ENCODE data around the gene GRIN2C. TPM values are rescaled to one million over a fixed set of nuclear protein-coding genes. Genes with fewer than 3 reads are reported as not detected.

Gene GRIN2C
- total RNA-seq, 1 donor, result under 0.01 TPM

DNA sequence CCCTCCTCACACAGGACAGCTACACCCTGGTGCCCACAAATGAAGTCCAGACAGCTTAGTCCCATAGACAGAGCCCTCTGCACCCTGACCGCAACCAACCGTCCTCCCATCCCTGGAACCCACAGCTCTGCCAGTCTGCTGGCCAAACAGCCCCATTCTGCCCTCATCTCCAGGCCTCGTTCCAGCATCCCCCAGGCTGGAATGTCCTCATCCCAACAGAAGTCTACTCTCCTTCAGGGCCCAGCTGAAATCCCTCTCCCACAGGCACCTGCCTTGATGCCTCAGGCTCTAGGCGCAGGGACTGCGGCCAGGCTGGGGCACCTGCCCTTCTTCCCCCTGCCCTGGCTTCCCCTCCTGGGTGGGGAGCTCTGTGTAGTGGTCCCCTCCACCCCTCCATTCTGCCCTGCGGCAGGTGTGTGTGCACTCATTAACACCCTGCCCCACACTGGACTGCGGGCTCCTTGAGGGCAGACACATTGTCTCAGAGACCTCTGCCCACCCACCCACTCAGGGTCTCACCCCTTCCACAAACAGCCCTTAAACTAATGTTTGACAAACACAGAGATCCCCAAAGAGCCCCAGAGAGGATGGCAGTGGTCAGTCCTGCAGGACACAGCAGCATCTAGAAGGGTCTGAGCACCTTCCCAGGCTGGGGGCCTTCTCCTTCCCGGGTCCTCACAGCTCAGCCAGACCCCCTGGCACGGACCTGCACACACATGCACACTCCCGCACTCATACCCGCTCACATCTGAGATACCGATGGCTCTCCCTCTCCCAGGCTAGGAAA, 820 bp downstream of the GRIN2C start:
- no peak overlapping the region for H3K4me3 ChIP-seq (ENCODE audit: low read depth, low read length)
- TF ChIP-seq, protein P1, sequence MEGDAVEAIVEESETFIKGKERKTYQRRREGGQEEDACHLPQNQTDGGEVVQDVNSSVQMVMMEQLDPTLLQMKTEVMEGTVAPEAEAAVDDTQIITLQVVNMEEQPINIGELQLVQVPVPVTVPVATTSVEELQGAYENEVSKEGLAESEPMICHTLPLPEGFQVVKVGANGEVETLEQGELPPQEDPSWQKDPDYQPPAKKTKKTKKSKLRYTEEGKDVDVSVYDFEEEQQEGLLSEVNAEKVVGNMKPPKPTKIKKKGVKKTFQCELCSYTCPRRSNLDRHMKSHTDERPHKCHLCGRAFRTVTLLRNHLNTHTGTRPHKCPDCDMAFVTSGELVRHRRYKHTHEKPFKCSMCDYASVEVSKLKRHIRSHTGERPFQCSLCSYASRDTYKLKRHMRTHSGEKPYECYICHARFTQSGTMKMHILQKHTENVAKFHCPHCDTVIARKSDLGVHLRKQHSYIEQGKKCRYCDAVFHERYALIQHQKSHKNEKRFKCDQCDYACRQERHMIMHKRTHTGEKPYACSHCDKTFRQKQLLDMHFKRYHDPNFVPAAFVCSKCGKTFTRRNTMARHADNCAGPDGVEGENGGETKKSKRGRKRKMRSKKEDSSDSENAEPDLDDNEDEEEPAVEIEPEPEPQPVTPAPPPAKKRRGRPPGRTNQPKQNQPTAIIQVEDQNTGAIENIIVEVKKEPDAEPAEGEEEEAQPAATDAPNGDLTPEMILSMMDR (IDR thresholded peaks at IDR 0.05; ENCODE audit: insufficient read depth, low read depth, low read length), result no peak
- DNase-seq (ENCODE audit: low read depth), result no peak

DNA sequence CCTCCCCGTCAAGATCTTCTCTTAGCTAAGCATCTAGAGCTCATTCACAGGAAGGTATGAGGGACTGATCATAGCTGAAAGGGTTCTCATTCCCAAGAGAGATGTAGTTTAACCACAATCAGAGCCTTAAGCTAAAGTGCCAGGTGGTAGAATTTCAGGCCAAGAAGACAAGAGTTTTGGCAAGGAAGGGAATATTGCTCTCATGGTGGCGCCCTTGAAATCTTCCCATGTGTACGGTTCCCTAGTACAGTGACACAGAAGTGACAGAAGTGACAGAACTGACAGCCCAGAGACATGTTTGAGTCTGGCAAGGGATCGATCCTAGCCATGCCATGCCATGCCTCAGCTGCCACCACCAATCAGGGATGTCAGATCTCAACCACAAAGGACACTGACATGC, 2.5 kb downstream of the GRIN2C start:
- TF ChIP-seq, protein P1 (IDR thresholded peaks at IDR 0.05; ENCODE audit: insufficient read depth, low read depth, low read length), result no peak
- no peak for DNase-seq (ENCODE audit: low read depth)
- H3K4me3 ChIP-seq (ENCODE audit: low read depth, low read length), result no peak overlapping the region

DNA sequence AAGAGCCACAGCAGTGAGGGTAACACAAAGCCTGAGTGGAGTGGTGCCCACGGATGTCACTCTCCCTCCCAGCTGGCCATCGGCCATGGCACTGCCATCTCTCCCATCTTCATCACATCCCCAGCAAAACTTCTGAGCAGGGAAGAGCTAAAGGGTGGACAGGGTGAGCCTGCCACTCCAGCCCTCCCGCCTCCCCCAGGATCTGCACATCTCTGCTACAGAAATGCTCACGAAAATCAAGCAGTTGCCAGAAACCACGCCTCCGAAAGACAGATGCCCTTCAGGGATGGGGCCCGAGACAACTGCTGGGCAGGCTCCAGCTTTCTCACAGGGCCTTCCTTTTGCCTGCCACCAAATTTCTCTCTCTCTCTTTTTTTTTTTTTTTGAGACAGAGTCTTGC, 3.6 kb downstream of the GRIN2C start:
- no peak for DNase-seq (ENCODE audit: low read depth)
- H3K4me3 ChIP-seq (ENCODE audit: low read depth, low read length), result no peak overlapping the region
- TF ChIP-seq, protein P1 (IDR thresholded peaks at IDR 0.05; ENCODE audit: insufficient read depth, low read depth, low read length), result no peak

DNA sequence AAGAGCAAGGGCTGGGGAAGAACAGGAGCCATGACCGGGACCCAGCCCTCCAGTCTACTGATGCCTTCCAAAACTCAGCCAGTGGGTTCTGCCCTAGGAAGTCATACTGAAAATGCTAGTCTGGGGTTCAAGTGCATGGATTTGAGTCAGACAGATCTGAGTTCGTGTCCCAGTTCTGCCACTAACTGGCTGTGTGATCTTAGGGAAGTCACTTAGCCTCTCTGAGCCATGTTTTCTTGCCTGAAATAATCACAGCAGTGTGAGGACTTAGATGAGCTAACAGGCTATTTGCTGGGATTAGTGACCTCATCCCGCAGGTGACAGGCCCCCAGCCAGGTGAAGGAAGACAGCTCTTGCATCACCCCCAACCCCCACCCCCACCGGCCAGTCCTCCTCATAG, 4.4 kb downstream of the GRIN2C start:
- no peak overlapping the region for H3K4me3 ChIP-seq (ENCODE audit: low read depth, low read length)
- TF ChIP-seq, protein P1 (IDR thresholded peaks at IDR 0.05; ENCODE audit: insufficient read depth, low read depth, low read length), result no peak
- DNase-seq (ENCODE audit: low read depth), result no peak

DNA sequence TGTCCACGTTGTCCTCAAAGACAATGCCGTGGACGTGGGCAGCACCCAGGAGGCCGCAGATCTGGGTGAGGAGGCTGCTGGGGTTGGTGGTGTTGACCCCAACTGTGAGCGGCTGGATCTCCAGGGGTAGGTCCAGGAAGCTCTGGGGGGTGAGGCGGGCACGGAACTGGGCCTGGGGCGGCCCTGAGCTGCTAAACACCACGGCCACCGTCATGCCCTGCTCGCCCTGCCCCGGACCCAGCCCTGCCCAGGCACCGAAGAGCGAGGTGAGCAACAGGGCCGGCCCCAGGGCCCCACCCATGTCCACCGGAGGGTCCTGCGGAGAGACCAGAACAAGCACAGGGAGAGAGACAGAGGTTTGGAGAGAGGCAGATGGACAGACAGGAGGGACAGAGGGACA, 4.9 kb downstream of the GRIN2C start:
- H3K4me3 ChIP-seq (ENCODE audit: low read depth, low read length), result no peak overlapping the region
- DNase-seq (ENCODE audit: low read depth), result no peak
- TF ChIP-seq, protein P1 (IDR thresholded peaks at IDR 0.05; ENCODE audit: insufficient read depth, low read depth, low read length), result no peak

DNA sequence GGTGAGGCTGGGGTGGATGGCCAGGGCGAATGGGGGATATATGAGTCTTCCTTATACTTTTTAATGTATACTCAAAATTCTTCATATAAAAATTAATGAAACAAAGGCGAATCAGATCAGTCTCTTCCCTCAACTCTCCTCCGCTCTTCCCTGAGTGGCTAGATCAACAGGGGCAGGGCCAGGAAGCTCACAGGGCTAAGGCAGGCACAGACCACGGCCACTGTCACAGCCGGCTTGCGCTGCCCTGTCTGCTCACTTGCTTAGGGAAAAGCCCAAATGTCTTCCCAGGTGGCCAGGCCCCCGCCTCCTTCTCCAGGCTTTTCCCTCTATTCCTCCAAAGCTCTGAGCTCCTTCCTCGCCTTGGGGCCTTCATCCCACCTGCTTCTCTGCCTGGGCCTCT, 6.0 kb downstream of the GRIN2C start:
- H3K4me3 ChIP-seq (ENCODE audit: low read depth, low read length), result no peak overlapping the region
- DNase-seq (ENCODE audit: low read depth), result no peak
- TF ChIP-seq, protein P1 (IDR thresholded peaks at IDR 0.05; ENCODE audit: insufficient read depth, low read depth, low read length), result no peak

DNA sequence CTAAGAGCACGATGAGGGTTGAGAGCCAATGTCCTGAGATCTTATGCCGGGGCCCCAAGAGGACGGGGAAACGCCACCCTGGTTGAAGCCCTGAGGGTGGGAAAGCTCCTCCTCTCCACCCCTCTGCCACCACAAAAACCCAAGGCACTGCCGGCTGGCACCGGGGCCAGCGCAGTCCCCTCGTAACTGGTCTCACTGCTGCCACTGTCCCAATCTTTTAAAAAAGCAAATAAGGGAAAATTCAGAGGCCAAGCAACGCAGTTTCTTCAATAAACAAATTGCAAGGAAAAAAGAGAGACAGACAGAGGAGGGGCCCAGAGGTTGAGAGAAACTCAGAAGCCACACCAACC, 6.7 kb downstream of the GRIN2C start:
- DNase-seq (ENCODE audit: low read depth), result no peak
- TF ChIP-seq, protein P1 (IDR thresholded peaks at IDR 0.05; ENCODE audit: insufficient read depth, low read depth, low read length), result no peak
- H3K4me3 ChIP-seq (ENCODE audit: low read depth, low read length), result no peak overlapping the region
